ENCODE measurements around the gene CRIM1. TPM values are rescaled to one million over a fixed set of nuclear protein-coding genes. Genes with fewer than 3 reads are reported as not detected.
A peak's percentile ranks its signal among the peaks of the same experiment; 100 is the strongest.

The CRIM1 gene
- total RNA-seq, 1 experiment from 2014 or later: 292 TPM

DNA sequence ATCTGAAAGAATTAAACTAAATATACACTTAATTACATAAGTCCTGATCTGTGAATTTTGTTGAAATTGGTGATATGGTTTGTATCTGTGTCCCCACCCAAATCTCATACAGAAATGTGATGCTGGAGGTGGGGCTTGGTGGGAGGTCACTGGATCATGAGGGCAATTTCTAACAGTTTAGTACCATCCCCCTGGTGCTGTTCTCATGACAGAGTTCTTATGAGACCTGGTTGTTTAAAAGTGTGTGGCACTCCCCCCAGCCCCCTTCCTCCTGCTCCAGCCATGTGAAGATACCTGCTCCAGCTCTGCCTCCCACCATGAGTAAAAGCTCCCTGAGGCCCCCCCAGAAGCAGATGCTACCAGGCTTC, 223.7 kb downstream of the CRIM1 start:
- peak overlapping the region; percentile 26 for H3K27ac Mint-ChIP-seq (ENCODE audit: unreplicated experiment)
- no peak for DNase-seq
- H3K36me3 Mint-ChIP-seq (ENCODE audit: insufficient read depth, unreplicated experiment): peaks cover 90% of the 10 kb centered on the region
- H3K27me3 Mint-ChIP-seq (ENCODE audit: insufficient read depth, unreplicated experiment): no peaks in the 10 kb centered on the region
- TF ChIP-seq, protein P1, sequence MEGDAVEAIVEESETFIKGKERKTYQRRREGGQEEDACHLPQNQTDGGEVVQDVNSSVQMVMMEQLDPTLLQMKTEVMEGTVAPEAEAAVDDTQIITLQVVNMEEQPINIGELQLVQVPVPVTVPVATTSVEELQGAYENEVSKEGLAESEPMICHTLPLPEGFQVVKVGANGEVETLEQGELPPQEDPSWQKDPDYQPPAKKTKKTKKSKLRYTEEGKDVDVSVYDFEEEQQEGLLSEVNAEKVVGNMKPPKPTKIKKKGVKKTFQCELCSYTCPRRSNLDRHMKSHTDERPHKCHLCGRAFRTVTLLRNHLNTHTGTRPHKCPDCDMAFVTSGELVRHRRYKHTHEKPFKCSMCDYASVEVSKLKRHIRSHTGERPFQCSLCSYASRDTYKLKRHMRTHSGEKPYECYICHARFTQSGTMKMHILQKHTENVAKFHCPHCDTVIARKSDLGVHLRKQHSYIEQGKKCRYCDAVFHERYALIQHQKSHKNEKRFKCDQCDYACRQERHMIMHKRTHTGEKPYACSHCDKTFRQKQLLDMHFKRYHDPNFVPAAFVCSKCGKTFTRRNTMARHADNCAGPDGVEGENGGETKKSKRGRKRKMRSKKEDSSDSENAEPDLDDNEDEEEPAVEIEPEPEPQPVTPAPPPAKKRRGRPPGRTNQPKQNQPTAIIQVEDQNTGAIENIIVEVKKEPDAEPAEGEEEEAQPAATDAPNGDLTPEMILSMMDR (IDR thresholded peaks at IDR 0.05; ENCODE audit: insufficient read depth in 1 of 2, low read depth in 1 of 2, low read length in 1 of 2, severe bottlenecking in 1 of 2, unreplicated experiment in 1 of 2): no peak
- H3K4me1 ChIP-seq: no peaks in the 10 kb centered on the region
- no peak overlapping the region for H3K4me3 ChIP-seq (ENCODE audit: low read depth, low read length)
- ChIA-PET CTCF (no interaction called here), POLR2A (no interaction called here)
- no peaks in the 10 kb centered on the region for H3K9me3 Mint-ChIP-seq (ENCODE audit: unreplicated experiment)
- H3K36me3 ChIP-seq (ENCODE audit: control insufficient read depth, insufficient read depth, low read length): peaks cover 4% of the 10 kb centered on the region
- H3K27me3 ChIP-seq (replicated peaks; ENCODE audit: control insufficient read depth, insufficient read depth, low read length): no peaks in the 10 kb centered on the region
- H3K4me3 Mint-ChIP-seq (ENCODE audit: unreplicated experiment): no peak overlapping the region
- H3K4me1 Mint-ChIP-seq (ENCODE audit: low read depth, unreplicated experiment): no peaks in the 10 kb centered on the region
- intact Hi-C loops (cut with micrococcal nuclease; ENCODE audit: unreplicated experiment): no loop called here
- no TSS peak for BruUV-seq (replicated peaks)
- no peaks in the 10 kb centered on the region for H3K9me3 ChIP-seq

DNA sequence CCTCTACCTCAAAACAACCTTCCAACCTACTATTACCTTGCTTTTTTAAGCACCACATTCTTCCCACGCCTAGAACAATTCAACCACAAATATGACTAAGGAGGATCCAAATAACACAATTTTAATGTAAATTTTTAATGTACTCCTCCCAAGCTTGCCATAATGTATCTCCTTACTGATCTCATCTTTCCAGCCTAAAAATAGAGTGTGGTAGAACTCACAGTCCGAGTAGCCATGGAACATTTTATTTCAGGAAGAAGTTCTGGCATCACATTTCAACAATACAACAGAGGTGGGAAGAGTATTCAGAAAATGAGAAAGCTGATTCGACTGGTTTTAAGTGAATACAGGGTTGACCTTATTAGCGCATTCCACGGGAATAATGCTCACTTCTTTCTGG, 227.0 kb downstream of the CRIM1 start:
- Mint-ChIP-seq H3K9me3 (ENCODE audit: unreplicated experiment) (no peaks in the 10 kb centered on the region), H3K27me3 (ENCODE audit: insufficient read depth, unreplicated experiment) (no peaks in the 10 kb centered on the region), H3K36me3 (ENCODE audit: insufficient read depth, unreplicated experiment) (peaks cover 89% of the 10 kb centered on the region), H3K27ac (ENCODE audit: unreplicated experiment) (no peak overlapping the region), H3K4me1 (ENCODE audit: low read depth, unreplicated experiment) (no peaks in the 10 kb centered on the region), H3K4me3 (ENCODE audit: unreplicated experiment) (no peak overlapping the region)
- intact Hi-C loops (cut with micrococcal nuclease; ENCODE audit: unreplicated experiment): no loop called here
- CTCF ChIA-PET: no interaction called here
- TF ChIP-seq, protein P1 (IDR thresholded peaks at IDR 0.05; ENCODE audit: insufficient read depth in 1 of 2, low read depth in 1 of 2, low read length in 1 of 2, severe bottlenecking in 1 of 2, unreplicated experiment in 1 of 2): no peak
- Histone ChIP-seq H3K9me3 (no peaks in the 10 kb centered on the region), H3K36me3 (ENCODE audit: control insufficient read depth, insufficient read depth, low read length) (peaks cover 3% of the 10 kb centered on the region), H3K4me1 (no peaks in the 10 kb centered on the region), H3K4me3 (ENCODE audit: low read depth, low read length) (no peak overlapping the region), H3K27me3 (replicated peaks; ENCODE audit: control insufficient read depth, insufficient read depth, low read length) (no peaks in the 10 kb centered on the region)
- POLR2A ChIA-PET: no interaction called here
- DNase-seq: no peak
- BruUV-seq (replicated peaks): no TSS peak

DNA sequence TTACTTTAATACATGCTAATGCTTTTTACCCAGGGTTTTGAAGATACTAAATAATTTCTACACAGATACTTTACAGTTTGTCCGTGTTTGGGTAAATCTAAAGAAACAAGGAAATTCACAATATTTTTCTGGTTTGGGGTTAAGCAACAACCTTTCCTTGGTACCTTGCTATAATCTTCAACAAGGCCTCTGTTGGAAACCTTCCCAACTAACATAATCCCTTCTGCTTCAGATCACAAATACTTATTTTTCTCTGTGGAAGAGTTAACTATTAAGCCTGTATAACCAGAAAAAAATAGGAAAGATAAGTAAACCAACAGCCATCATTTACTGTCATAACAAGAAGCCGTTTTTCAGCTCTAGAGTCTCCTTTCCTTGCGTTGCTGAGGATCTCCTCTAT, 227.4 kb downstream of the CRIM1 start:
- no peaks in the 10 kb centered on the region for H3K9me3 ChIP-seq
- intact Hi-C loops (cut with micrococcal nuclease; ENCODE audit: unreplicated experiment): no loop called here
- Mint-ChIP-seq H3K36me3 (ENCODE audit: insufficient read depth, unreplicated experiment) (peaks cover 85% of the 10 kb centered on the region), H3K9me3 (ENCODE audit: unreplicated experiment) (no peaks in the 10 kb centered on the region), H3K27ac (ENCODE audit: unreplicated experiment) (no peak overlapping the region), H3K27me3 (ENCODE audit: insufficient read depth, unreplicated experiment) (no peaks in the 10 kb centered on the region), H3K4me1 (ENCODE audit: low read depth, unreplicated experiment) (no peaks in the 10 kb centered on the region), H3K4me3 (ENCODE audit: unreplicated experiment) (no peak overlapping the region)
- TF ChIP-seq, protein P1 (IDR thresholded peaks at IDR 0.05; ENCODE audit: insufficient read depth in 1 of 2, low read depth in 1 of 2, low read length in 1 of 2, severe bottlenecking in 1 of 2, unreplicated experiment in 1 of 2): no peak
- DNase-seq: no peak
- ChIA-PET CTCF (no interaction called here), POLR2A (no interaction called here)
- no peak overlapping the region for H3K4me3 ChIP-seq (ENCODE audit: low read depth, low read length)
- H3K36me3 ChIP-seq (ENCODE audit: control insufficient read depth, insufficient read depth, low read length): peaks cover 3% of the 10 kb centered on the region
- H3K4me1 ChIP-seq: no peaks in the 10 kb centered on the region
- TSS peak; percentile 9 for BruUV-seq (replicated peaks)
- no peaks in the 10 kb centered on the region for H3K27me3 ChIP-seq (replicated peaks; ENCODE audit: control insufficient read depth, insufficient read depth, low read length)

Data from Caco-2 (cell line).